NCI-H146 treated with DMSO at 0.1 percent for 48 hours (cell line): ENCODE data around the gene SNX12.
"Not testable (repeated sequence)": the region's sequence is repeated elsewhere in the genome, so short reads cannot be mapped to it uniquely, and the experiment has no call there.

Source experiments
- DNase-seq: peaks from one replicate; lab custom pipeline; 2025; ENCODE audit not compliant: unreplicated experiment; lab: John Stamatoyannopoulos, UW

The SNX12 gene

DNA sequence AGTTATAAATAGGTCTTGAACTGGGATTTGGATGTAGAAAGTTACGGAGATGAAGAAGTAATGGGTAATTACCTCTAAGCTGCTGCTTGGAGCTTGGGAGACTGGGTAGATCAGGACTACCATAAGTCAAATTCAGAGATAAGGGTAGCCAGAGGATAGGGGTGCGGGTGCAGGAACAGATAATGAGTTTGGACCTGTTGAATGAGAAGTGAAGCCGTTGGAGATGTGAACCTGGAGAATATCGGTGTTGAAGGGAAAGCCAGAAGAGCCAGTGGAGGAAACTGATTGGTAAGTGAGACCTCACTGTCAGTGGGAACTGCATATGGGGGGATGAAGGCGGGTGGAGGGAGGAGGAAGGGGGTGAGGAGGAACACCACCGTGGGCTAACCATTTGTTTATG is 26.9 kb upstream of the SNX12 start:
- no peak for DNase-seq

- DNase-seq, result no peak
Measured at GRCh38 chrX:71091263-71091662, 23.1 kb upstream of the SNX12 start.

DNA sequence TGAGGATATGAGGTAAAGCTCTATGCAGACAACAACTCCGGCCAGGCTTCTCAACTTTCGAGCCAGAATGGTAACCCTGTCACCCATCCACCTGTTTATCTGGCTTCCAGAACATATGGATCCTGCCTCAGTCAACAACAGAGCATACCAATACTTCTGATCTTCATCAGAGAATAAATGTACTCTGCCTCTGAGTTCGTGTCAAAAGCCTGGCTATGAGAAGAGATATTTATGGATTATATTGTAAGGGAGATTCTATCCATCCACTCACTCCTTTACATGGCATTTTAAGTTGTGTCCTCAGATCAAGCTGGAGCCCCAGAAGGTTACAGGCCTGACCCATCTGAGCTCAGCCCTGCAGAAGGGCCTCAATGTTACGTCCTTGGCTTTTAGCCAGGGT is 17.8 kb upstream of the SNX12 start:
- no peak for DNase-seq

DNA sequence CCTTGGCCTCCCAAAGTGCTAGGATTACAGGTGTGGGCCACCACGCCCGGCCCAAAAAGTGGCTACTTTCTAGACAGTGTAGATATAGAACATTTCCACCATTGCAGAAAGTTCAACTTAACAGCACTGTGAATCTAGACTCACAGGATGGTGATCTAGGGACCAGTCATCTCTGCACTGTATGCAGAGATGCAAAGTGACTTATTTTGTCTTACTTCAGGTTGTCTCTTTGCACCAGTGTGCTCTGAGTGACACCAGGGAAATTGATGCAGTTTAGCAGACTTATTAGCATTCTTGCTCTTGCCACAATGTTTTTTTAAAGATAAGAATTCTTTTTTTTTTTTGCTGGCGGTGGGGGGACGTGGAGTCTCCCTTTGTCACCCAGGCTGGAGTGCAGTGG is 14.7 kb upstream of the SNX12 start:
- DNase-seq, result no peak

GRCh38 chrX:71082124-71082647 is 14.1 kb upstream of the SNX12 start:
- DNase-seq, result no peak

DNA sequence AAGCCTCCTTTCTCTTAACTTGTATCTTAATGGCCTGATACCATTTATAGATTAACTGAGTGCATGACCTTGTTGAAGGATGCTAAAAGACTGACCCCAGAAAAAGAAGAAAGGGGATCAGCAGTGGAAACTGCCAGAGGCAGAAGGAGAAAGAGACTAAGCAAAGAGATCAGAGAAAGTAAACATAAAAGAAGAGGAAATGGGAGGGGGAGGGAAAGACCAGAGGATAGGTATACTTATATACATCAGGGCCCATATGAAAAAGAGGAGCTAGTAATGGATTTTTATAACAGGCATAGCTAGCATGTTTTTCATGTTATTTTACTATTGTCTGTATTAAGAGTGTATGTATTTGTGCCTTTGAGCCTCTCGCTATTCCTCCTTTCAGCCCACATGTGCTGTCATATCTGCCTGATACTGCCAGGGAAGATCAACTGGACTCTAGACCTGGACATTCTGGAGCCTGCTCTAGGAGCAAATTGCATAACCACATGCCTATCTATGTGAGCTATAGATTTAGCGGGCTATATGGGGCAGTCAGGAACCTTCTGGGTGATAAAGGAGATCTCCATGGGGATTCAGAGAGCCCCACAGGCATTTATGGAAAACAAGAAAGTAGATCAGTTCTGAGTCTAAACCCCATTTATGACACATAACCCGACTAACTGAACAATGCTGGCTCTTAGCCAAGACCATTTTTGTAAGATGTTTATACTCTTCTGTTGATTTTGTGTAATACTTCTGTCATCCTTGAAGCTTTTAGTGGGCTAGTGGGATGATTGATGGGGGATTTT is 13.4 kb upstream of the SNX12 start:
- no peak for DNase-seq

DNA sequence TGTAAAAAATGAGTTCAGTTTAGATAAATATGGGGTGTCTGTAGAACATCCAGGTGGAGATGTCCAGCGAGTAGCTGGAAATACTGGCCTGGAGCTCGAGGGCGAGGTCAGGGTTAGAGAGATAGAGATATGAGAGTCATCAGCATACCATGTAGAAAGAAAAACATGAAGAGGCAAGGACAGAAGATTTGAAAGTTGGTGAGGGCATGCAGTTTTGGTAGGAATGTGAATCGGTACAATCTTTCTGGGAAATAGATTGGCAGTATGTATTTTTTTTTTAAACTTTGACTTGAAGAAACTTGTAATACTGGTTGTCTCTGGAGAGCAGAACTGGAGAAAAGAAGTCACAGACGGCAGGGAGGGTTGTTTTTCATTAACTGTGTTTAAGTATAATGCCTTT is 2.4 kb upstream of the SNX12 start:
- no peak for DNase-seq

DNA sequence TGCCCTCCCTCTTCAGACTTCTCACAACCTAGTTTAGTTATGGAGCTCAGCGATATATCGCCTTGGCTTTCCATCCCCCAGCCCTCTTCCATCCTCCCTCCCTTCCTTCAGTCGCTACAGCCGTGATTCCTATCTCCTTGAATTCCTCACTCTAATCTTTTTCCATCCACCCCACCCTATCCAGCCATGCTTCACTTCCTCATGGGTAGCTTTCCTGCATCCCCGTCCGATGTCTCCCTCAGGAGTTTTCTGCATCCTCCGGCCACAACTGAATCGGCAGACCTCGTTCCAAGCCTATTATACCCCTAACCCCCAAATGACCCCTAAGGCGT is 456 bp downstream of the SNX12 start:
- DNase-seq, result no peak

GRCh38 chrX:71067089-71067488 is 1.0 kb downstream of the SNX12 start:
- no peak for DNase-seq

GRCh38 chrX:71060127-71060526 is 8.0 kb downstream of the SNX12 start:
- DNase-seq, result no peak

DNA sequence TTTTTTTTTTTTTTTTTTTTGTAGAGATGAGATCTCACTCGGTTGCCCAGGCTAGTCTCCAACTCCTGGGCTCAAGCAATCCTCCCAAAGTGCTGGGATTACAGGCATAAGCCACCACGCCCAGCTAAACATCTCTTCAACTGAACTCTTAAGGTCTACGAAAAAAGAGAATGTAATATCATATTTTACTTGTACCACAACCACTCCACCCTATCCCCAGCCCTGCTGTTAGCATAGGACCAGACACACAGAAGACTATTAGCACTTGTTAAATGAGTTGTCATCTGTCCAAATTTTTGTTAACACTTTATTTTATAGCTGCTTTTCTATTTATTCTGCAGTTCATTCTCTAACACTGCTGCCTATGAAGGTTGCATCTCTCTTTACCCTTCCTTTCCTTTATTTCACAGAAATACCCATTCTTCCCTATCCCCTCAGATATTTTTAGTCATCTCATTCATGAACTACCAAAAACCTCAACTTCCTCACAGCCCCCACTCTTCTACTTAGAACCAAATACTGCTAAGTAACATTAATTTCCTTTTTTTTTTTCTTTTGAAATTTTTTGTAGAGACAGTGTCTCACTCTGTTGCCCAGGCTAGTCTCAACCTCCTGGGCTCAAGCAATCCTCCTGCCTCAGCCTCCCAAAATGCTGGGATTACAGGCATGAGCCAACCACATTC is 10.1 kb downstream of the SNX12 start:
- DNase-seq, result no peak

- no peak for DNase-seq
Measured at GRCh38 chrX:71056867-71057266, 11.3 kb downstream of the SNX12 start.

DNA sequence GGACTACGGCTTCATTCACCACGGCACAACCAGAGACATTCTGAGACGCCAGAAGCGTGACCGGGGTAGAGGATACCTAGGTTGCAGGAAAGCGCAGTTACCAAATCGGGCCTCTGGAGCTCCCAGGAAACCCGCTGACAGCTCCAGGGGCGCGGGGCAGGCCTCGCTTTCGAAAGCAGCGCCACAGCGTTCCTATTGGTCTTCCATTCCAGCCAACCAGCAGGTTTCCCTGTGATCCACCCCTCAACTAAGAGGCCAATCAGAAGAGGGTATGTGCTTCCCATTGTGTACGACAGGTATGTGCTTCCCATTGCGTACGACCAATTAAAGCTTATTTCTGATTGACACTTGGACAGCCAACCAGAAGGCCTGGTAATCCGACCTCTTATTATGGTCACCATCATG is 14.9 kb downstream of the SNX12 start:
- DNase-seq, result no peak

- DNase-seq, result no peak
Measured at GRCh38 chrX:71052721-71053120, 15.4 kb downstream of the SNX12 start.

GRCh38 chrX:71047891-71048290 is 20.2 kb downstream of the SNX12 start:
- DNase-seq, result not testable (repeated sequence)

GRCh38 chrX:71017396-71017939 is 50.7 kb downstream of the SNX12 start:
- no peak for DNase-seq
